Heart left ventricle (tissue), 16 donors: ENCODE data around the gene CSMD2. TPM values are rescaled to one million over a fixed set of nuclear protein-coding genes. Genes with fewer than 3 reads are reported as not detected.

Experiments used
- ATAC-seq, 4 donors: fragments of 200-7000 bp; cut with Tn5 transposase; one replicate each; pipeline ENCODE4 v1.9.1; 2020 to 2022; ENCODE audit warnings: moderate library complexity in 4 of 4, mild to moderate bottlenecking in 3 of 4, moderate number of reproducible peaks in 1 of 4
- DNase-seq, 5 donors: peaks; one replicate each; pipeline ENCODE4 v3.0.0-alpha.2; 2020
- H3K27ac ChIP-seq, 12 donors: fragments of 200-600 bp; sonication (generic) in 4 of 12; one replicate each; pipeline versions ENCODE4 v1.5.0 to v1.8.0; 2016 to 2022; ENCODE audit warnings: mild to moderate bottlenecking in 2 of 12
- H3K27me3 ChIP-seq, 9 donors: fragments of 200-600 bp; sonication (generic) in 2 of 9; one replicate each; pipeline versions ENCODE4 v1.5.1 to v1.8.0; 2016 to 2022; ENCODE audit warnings: mild to moderate bottlenecking in 3 of 9
- H3K36me3 ChIP-seq, 9 donors: fragments of 200-600 bp; sonication (generic) in 2 of 9; one replicate each; pipeline versions ENCODE4 v1.5.0 to v1.8.0; 2018 to 2022; ENCODE audit warnings: mild to moderate bottlenecking in 2 of 9
- H3K4me1 ChIP-seq, 12 donors: fragments of 200-600 bp; sonication (generic) in 4 of 12; one replicate each; pipeline versions ENCODE4 v1.5.0 to v1.8.0; 2016 to 2022; ENCODE audit warnings: mild to moderate bottlenecking in 3 of 12
- H3K4me3 ChIP-seq, 12 donors: fragments of 200-600 bp; sonication (generic) in 4 of 12; one replicate each; pipeline versions ENCODE4 v1.5.0 to v1.8.0; 2017 to 2022; ENCODE audit warnings: mild to moderate bottlenecking in 9 of 12, moderate library complexity in 4 of 12
- H3K9me3 ChIP-seq, 12 donors: fragments of 200-600 bp; sonication (generic) in 4 of 12; one replicate each; pipeline versions ENCODE4 v1.5.0 to v1.8.0; 2016 to 2022; ENCODE audit warnings: mild to moderate bottlenecking in 1 of 12
- POLR2A ChIP-seq, 2 donors: fragments of 450-650 bp; IDR thresholded peaks; one replicate each; pipeline ENCODE4 v1.6.1; 2017; ENCODE audit warnings: antibody characterized with exemption in 2 of 2, mild to moderate bottlenecking in 2 of 2, moderate library complexity in 2 of 2
- WGBS, 4 donors: extraction: QIAGEN DNeasy Blood & Tissue Kit in 2 of 4; methylation state at CpG; one replicate each; pipeline versions ENCODE4 v1.1.5 to v1.1.7; 2013 to 2018; 5-methylcytosine and 5-hydroxymethylcytosine counted together
- intact Hi-C, 10 donors: fragments of 100-400 bp; cut with DNase I; formaldehyde crosslinking; loops; one replicate each; pipeline versions ENCODE4 v1.11.1 to v1.14.2; 2022
- polyA plus RNA-seq, 2 donors: library from polyadenylated mRNA; stranded (reverse); fragments of 200-250 nt; gene quantifications; one replicate each; pipeline ENCODE4 v1.2.3, GENCODE V29; 2013
- total RNA-seq, 9 donors: library from RNA; depleted of rRNA in 2 of 9; stranded (reverse); fragments of >200 nt in 2 of 9; fragmentation: NEBNext Ultra II Directional in 3 of 9; extraction: Animal tissue kit (Norgen Biotek cat#: 25700) in 3 of 9; gene quantifications; one replicate each; pipeline versions ENCODE4 v1.1.0 to v1.2.4, GENCODE V29; 2016 to 2023
- TF ChIP-seq, protein P1 (sequence below), 12 donors: fragments of 200-600 bp; sonication (generic) in 4 of 12; IDR thresholded peaks; one replicate each; pipeline versions ENCODE4 v1.5.0 to v1.8.0; 2018 to 2022; ENCODE audit warnings: antibody characterized with exemption in 12 of 12, mild to moderate bottlenecking in 5 of 12
- donor health status: ischemic (EF 13 %, LVEDD 7.1; RV severe dilation, severe dysfunction).
- donor health status: healthy with polysubstance abuse.
- donor health status: DM: no; HTN: yes; CAD: no.
- donor health status: DM: no; HTN: no; CAD: no.
- donor health status: ischemic (EF 25% LVEDD 6.9; RV normal size, moderate dysfunction).
- donor health status: ischemic (EF 25% LVEDD 5.7; RV mildly dilated, moderate dysfunction).
- donor health status: healthy.
- donor health status: DM: yes; HTN: yes; CAD: no.
- donor health status: ischemic (EF 35%, LVEDD 5.7; RV mildly dilated, moderate dysfunction).
- donor health status: nonischemic (EF 11% LVEDD 7.7; RV severe dilation, severe dysfunction).
- donor health status: DM: yes; HTN: yes; CAD: no.
- donor health status: PGD.
- donor health status: ischemic (EF 29% LVEDD 5.4; RV normal size, mild dysfunction).
- donor health status: nonischemic (EF 23%, LVEDD 6.1; RV moderate dilation, normal function).

Gene CSMD2
- total and polyA plus RNA-seq, 11 donors, result 0.02 to 0.79 (median 0.22) TPM

DNA sequence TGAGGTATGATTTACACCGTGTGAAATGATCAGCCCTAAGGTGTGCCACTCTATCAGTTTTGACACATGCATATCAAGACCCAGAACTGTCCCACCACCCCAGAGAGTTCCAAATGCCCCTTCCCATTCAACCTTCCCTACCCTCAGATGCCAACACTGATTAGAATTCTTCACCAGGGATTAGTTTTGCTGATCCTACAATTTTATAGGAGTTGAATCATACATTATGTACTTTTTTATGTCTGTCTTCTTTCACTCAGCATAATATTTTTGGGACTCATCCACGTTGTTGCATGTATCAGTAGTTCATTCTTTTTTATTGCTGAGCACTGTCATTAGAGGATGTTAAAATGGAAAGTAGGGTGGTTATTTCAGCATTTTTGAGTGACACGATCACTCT, 514.3 kb downstream of the CSMD2 start:
- TF ChIP-seq, protein P1, sequence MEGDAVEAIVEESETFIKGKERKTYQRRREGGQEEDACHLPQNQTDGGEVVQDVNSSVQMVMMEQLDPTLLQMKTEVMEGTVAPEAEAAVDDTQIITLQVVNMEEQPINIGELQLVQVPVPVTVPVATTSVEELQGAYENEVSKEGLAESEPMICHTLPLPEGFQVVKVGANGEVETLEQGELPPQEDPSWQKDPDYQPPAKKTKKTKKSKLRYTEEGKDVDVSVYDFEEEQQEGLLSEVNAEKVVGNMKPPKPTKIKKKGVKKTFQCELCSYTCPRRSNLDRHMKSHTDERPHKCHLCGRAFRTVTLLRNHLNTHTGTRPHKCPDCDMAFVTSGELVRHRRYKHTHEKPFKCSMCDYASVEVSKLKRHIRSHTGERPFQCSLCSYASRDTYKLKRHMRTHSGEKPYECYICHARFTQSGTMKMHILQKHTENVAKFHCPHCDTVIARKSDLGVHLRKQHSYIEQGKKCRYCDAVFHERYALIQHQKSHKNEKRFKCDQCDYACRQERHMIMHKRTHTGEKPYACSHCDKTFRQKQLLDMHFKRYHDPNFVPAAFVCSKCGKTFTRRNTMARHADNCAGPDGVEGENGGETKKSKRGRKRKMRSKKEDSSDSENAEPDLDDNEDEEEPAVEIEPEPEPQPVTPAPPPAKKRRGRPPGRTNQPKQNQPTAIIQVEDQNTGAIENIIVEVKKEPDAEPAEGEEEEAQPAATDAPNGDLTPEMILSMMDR (IDR thresholded peaks at IDR 0.05), result no peak
- TF ChIP-seq POLR2A (IDR thresholded peaks at IDR 0.05), result no peak
- intact Hi-C loops, result loop anchor here in 1 of 10 donors (10.0 kb wide), 1 partner anchor 514 kb away; the partner anchor contains the start of gene CSMD2
- 78 to 87% (median 83%) methylated on average over 3 of the region's 3 CpGs for WGBS, 4 donors
- no peaks in the 10 kb centered on the region for H3K27me3 ChIP-seq
- H3K9me3 ChIP-seq, result peaks cover 0 to 13% (median 0%) of the 10 kb centered on the region in 12 donors
- peaks cover 0 to 7% (median under 1%) of the 10 kb centered on the region in 12 donors for H3K4me1 ChIP-seq
- DNase-seq (no peak), ATAC-seq (no peak)
- H3K27ac ChIP-seq, result no peak overlapping the region
- H3K4me3 ChIP-seq, result no peak overlapping the region
- H3K36me3 ChIP-seq, result no peaks in the 10 kb centered on the region

GRCh38 chr1:33649759-33650158, 515.3 kb downstream of the CSMD2 start:
- WGBS, 4 donors, result 71 to 83% (median 76%) methylated on average over 7 of the region's 7 CpGs
- peaks cover 0 to under 1% (median 0%) of the 10 kb centered on the region in 9 donors for H3K27me3 ChIP-seq
- DNase-seq (peak in 1 of 5 donors; percentile 52), ATAC-seq (peak in 1 of 4 donors; percentile 41)
- H3K4me3 ChIP-seq, result no peak overlapping the region
- H3K4me1 ChIP-seq, result no peaks in the 10 kb centered on the region
- intact Hi-C loops, result loop anchor here in 1 of 10 donors (10.0 kb wide), 1 partner anchor 515 kb away; the partner anchor contains the start of gene CSMD2
- no peaks in the 10 kb centered on the region for H3K36me3 ChIP-seq
- TF ChIP-seq, protein P1 (IDR thresholded peaks at IDR 0.05), result no peak
- no peak for TF ChIP-seq POLR2A (IDR thresholded peaks at IDR 0.05)
- no peak overlapping the region for H3K27ac ChIP-seq
- peaks cover 0 to 13% (median 0%) of the 10 kb centered on the region in 12 donors for H3K9me3 ChIP-seq

- no peak overlapping the region for H3K4me3 ChIP-seq
- DNase-seq (no peak), ATAC-seq (no peak)
- peaks cover 0 to 9% (median 0%) of the 10 kb centered on the region in 9 donors for H3K27me3 ChIP-seq
- no peak for TF ChIP-seq POLR2A (IDR thresholded peaks at IDR 0.05)
- TF ChIP-seq, protein P1 (IDR thresholded peaks at IDR 0.05), result no peak
- WGBS, 4 donors, result 63 to 85% (median 72%) methylated on average over 4 of the region's 4 CpGs
- intact Hi-C loops, result no loop called here
- no peak overlapping the region for H3K27ac ChIP-seq
- H3K4me1 ChIP-seq, result no peaks in the 10 kb centered on the region
- peaks cover 0 to 5% (median 0%) of the 10 kb centered on the region in 12 donors for H3K9me3 ChIP-seq
- H3K36me3 ChIP-seq, result no peaks in the 10 kb centered on the region
These were observed 521.8 kb downstream of the CSMD2 start for GRCh38 chr1:33643216-33643615.

DNA sequence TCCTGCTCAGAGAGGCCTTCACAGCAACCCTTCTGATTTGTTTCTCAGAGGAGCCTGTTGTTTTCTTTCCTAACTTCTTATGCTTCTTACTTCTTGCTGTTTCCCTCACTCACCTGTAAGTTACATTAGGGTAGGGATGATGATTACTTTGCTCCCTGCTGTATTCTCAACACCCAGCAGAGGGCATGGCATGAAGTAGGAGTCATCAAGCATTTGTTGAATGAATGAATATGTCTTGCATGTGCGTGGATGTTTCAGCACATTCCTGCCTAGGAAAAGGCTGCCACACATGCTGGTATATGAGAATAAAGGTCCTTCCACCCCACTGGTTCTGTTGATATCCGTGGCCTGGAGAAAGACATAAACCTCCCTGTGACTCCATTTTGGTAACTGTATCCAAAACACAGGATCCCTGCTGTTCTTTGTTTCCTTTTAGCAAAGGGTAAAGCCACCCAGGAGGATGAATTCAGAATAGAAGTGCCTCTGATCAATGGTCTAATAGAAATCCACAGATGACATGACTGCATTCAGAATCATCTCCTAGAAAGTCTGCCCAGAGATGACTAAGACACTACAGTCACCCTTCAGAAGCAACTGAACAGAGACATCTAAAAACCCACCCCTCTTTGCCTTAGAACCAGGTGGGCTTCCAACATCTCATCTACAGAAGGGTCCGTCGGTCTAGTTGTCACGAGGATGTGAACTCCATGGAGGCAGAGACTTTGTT, 523.8 kb downstream of the CSMD2 start:
- ATAC-seq (peak in 1 of 4 donors; percentile 25), DNase-seq (no peak)
- H3K27me3 ChIP-seq, result peaks cover 0 to 9% (median 0%) of the 10 kb centered on the region in 9 donors
- no peak for TF ChIP-seq POLR2A (IDR thresholded peaks at IDR 0.05)
- TF ChIP-seq, protein P1 (IDR thresholded peaks at IDR 0.05), result peak in 9 of 12 donors; percentile 9 to 50 (median 31)
- intact Hi-C loops, result no loop called here
- 71 to 80% (median 73%) methylated on average over 5 of the region's 5 CpGs for WGBS, 4 donors
- H3K4me1 ChIP-seq, result no peaks in the 10 kb centered on the region
- no peak overlapping the region for H3K4me3 ChIP-seq
- H3K36me3 ChIP-seq, result no peaks in the 10 kb centered on the region
- no peaks in the 10 kb centered on the region for H3K9me3 ChIP-seq
- H3K27ac ChIP-seq, result no peak overlapping the region
